AG09319 (cell line): ENCODE measurements around the gene XXYLT1.

ENCODE experiments used
- DNase-seq: peaks from one replicate; pipeline ENCODE4 v3.0.0-alpha.2; 2010; ENCODE audit warnings: low read depth; ENCODE audit errors: extremely low read depth
- TF ChIP-seq, protein P1 (sequence below): IDR thresholded peaks from 2 replicates; pipeline ENCODE4 v1.5.1; 2011; ENCODE audit warnings: low read depth, mild to moderate bottlenecking, inconsistent platforms, low read length, moderate library complexity

Gene XXYLT1

DNA sequence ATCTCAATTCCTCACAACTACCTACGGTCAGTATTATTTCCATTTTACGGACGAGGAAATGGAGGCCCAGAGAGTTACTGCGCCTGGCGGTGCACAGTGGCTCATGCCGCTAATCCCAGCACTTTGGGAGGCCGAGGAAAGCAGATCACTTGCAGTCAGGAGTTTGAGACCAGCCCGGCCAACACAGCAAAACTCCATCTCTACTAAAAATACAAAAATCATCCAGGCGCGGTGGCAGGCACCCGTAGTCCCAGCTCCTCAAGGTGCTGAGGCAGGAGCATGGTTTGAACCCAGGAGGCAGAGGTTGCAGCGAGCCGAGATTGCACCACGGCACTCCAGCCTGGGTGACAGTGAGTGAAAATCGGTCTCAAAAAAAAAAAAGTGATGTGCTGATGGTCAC, 187.3 kb downstream of the XXYLT1 start:
- TF ChIP-seq, protein P1, sequence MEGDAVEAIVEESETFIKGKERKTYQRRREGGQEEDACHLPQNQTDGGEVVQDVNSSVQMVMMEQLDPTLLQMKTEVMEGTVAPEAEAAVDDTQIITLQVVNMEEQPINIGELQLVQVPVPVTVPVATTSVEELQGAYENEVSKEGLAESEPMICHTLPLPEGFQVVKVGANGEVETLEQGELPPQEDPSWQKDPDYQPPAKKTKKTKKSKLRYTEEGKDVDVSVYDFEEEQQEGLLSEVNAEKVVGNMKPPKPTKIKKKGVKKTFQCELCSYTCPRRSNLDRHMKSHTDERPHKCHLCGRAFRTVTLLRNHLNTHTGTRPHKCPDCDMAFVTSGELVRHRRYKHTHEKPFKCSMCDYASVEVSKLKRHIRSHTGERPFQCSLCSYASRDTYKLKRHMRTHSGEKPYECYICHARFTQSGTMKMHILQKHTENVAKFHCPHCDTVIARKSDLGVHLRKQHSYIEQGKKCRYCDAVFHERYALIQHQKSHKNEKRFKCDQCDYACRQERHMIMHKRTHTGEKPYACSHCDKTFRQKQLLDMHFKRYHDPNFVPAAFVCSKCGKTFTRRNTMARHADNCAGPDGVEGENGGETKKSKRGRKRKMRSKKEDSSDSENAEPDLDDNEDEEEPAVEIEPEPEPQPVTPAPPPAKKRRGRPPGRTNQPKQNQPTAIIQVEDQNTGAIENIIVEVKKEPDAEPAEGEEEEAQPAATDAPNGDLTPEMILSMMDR, result no peak
- DNase-seq, result no peak

DNA sequence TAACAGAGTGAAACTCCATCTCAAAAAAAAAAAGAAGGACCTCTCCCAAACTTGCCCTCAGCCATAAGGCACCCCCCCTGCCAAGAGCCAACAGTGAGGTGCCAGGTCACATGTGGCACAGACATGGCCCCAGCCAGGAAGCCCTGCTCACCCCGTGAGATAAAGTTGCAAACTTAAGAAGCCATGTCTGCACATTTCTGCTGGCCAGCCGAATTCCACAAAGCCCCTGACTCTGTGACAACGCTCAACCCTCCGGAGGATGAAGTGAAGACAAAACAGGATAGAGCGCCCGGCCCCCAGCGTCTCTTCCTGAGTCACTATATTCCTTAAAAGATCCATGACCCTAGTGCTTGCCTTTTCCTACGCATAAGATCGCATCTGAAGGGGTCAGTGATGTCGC, 188.1 kb downstream of the XXYLT1 start:
- TF ChIP-seq, protein P1, result no peak
- no peak for DNase-seq

DNA sequence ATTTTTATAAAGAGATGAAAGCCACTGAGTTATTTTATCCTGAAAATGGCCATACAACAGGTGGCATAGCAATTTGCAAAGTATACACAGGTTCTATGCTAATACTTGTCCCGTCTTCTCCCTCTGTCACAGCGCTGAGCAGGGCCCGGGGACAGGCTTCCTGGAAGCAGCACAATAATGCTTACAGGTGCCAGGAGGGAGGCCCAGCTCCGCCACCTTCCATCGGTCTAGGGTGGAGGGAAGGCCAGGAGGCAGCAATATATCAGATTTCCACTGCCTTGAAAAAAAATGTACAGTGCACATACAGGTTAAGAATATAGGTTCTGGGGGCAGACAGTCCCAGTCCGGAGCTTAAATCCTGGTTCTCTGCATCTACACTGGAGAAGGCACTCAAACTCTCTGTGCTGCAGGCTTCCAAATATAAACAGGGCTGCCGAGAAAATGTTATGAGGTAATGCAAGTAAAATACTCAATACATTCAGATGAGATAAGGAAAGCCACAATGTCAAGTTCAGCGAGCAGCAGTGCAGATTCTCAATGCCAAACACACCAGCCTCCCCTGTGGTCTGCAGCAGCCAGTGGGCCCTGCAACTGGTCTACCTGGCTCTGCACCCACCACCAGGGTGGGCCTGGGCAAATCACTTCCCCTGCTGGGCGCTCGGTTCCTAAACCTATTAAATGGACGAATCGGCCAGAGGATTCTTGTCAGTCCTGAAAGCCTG, 189.6 kb downstream of the XXYLT1 start:
- DNase-seq, result no peak
- TF ChIP-seq, protein P1, result no peak

DNA sequence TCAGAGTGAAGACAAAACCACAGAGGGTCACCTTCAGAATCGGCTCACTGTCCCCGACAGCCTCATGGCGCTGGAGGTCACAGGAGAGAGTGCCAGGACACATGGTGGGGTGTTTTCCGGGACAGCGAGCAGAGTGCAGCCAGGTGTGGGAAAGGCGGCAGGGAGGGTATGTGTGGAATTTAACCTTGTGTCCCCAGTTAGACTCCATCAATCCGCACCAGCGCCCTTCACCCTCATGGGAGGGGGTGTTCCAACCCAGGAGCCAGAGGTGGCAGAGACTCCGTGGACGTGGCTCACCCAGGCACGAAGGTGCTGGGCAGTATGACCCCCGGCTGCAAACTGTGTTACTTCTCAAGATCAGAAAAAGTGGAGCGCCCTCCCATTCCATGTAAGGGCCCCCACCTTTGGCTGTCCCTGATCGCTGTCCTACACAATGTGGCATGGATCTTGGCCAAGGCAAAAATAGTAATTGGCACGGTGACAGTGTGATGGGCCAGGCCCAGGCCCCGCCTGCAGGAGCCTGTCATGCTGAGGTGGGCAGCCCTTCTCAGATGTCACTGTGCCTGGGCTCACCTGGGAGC, 190.3 kb downstream of the XXYLT1 start:
- no peak for DNase-seq
- TF ChIP-seq, protein P1, result no peak

DNA sequence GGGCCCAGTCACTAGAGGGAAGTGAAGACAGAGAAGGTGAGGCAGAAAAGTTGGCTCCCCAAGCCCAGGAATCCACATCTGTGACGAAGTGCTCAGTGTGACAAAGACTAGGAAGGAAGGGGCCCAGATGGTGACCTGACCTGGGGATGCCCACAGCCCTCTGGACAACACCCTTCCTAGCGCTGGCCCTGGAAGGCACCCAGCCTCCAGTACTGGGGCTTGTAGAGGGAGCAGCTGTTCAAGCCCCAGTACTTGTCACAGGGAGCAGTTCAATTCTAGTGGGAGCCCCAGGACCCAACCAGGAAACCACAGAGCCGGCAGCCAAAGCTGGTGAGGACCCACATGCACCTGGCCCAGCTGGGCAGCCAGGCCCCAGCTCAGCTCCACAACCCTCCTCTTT, 190.8 kb downstream of the XXYLT1 start:
- no peak for DNase-seq
- TF ChIP-seq, protein P1, result no peak

DNA sequence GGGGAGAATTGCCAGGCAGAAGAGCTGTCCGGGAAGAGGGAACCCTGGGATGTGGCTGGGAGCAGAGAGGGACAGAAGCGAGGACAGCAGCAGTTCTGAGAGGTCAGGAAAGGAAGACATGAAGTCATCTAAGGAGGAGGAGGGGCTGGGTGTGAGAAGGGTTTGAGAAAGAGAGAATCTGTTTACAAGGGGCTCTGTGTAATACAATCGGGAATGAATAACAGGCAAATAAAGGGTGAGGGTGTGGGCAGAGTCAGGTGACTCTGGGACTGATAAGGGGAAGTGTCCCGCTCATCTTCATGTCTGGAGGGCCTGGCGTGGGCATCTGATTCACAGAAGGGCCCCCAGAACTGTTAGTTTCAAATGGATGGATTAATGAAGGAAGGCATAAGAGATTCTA, 191.3 kb downstream of the XXYLT1 start:
- no peak for DNase-seq
- TF ChIP-seq, protein P1, result no peak

DNA sequence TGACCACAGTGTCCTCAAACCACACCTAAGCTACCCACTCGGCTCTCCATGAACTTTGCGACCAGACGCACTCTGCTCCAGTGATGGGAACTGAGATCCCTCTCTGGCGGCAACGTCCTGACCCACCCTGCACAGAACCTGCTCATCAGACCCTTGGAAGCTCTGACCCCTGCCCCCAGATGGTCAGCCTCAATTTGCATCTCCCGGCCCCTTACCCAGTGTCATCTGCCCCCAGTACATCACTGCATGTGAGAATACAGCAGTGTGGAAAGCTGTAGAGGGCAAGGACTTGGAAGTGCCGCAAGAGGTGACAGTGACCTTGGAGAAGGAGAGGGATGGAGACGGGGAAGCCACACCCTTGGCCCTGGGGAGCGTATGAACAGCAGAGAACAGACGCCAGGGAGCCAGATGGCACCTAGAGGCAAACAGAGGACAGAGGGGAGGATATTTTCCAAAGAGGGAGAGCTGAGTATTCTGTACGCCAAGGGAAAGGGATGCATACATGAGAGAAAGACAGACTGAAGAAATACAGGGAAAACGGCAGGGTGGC, 192.0 kb downstream of the XXYLT1 start:
- DNase-seq, result no peak
- TF ChIP-seq, protein P1, result no peak
